HG02970 (cell line): ENCODE results near the gene LGMN.

Experiments used
- ATAC-seq: cut with Tn5 transposase; IDR thresholded peaks from one replicate; pipeline ENCODE4 v1.9.1; 2021; ENCODE audit warnings: mild to moderate bottlenecking, moderate library complexity, moderate number of reproducible peaks; ENCODE audit not compliant: unreplicated experiment, low FRiP score

Gene LGMN

DNA sequence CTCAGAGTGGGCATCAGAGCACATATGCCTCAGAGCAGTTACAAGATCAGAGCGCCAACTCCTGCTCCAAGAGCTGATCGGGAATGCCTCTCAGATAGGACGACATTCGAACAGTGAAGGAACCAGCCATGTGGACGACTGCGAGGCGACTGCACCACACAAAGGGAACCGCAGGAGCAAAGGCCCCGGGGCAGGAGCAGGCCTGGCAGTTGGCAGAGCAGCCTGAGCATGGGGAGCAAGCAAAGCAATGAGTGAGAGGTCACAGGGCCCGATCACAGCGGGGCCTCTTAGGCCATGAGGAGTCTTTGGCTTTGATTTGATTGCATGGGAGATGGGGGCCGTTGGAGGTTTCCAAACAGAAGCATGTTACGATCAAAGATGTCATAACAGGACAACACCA is 90.3 kb downstream of the LGMN start:
- no peak for ATAC-seq

- ATAC-seq: no peak
Measured at GRCh38 chr14:92657457-92658142, 90.8 kb downstream of the LGMN start.

DNA sequence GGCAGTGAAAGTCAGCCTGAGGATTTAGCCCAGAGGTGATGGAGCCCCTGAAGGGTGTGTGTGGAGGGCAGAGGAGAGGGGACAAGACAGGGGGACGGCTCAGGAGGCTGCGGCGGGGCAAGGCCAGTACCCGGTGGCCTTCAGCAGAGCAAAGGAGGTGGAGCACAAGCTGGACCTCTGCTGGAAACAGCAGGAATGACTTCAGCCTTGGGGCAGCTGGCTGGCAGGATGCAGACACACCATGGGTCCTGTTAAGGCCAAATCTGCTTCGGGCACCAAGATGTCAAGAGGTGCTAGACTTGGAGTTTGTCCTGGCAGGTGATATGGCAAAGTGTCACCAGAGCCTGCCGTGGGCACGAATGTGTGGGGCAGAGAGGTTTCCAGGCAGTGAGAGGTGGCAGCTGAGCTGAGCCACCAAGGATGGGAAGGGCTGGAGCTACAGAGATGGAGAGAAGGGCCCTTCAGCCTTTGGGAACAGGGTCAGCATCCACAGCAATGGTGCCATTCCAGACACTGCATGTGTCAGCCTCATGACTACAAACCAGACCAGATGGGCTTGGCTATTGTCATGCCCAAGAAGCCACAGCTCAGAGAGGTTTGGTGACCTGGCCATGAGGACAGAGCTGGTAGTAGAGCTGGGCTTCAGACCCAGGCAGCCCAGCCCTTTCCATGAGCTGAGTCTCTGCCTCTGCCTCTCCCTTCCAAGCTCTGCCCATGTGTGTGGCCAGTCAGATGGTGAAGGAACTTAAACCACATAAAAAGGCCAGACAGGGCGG is 91.9 kb downstream of the LGMN start:
- no peak for ATAC-seq

DNA sequence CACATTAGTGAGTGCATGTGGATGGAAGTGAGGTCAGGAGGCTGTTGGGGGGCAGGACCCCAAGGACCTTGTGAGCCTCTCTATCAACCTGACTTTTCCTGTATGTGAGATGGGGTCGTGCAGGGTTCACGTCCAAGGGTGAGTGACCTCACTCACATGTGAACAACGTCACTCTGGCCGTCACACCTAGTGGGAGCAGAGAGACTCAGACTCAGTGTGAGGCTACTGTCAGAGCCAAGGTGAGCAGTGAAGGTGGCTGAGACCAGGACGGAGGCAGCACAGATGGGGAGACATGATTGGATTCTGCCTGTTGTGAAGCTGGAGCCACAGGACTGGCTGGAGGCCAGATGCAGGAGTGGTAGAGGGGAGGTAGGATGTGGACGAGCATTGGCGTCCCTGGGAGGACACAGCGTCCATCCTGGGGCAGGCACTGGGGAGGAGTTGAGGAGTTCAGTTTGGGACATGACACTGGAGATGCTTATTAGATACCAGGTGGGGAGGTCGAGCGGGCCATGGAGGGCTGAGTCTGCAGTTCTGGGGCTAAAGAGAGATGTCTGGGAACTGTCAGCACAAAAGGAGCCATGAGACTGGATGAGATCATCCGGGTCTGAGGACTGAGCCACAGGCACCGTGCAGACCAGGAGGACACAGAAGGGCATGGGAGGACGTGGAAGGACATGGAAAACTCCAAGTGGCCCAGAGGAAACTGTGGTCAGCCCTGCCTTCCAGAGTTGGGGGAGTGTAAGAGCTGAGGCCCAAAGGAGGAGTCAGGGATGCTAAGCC is 92.8 kb downstream of the LGMN start:
- no peak for ATAC-seq

DNA sequence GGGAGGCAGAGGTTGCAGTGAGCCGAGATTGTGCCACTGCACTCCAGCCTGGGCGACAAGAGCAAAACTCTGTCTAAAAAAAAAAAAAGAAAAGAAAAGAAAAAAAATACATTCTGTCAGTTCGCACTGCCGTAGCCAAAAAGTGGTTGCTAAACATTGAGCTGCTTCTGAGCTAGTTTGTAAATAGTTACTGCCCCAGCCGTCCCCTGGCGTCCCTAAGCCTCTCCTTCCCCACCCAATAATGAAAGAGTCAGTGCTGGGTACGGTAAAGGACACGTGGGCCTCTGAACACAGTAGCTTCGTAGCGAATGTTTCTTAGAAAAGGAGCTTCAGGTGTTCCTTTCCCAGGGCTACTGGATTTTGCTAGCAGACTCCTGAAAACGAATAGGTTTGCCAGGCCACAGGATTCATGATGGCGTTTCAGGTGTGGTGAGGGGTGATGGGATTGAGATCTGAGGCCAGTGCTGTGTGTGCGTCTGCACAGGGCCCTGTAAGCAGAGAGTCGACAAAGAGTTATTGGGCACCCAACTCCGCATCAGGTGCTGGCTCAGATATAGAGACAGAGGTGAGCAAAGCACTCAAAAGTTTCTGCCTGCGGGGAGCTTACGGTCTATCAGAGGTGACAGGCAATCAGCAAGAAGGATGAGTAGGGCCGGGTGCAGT is 94.1 kb downstream of the LGMN start:
- no peak for ATAC-seq
